ENCODE results near the gene NR6A1. TPM values are rescaled to one million over a fixed set of nuclear protein-coding genes. Genes with fewer than 3 reads are reported as not detected.

NR6A1 gene
- total RNA-seq, 2 experiments from 2014 or later, result 0.28 to 0.76 TPM

DNA sequence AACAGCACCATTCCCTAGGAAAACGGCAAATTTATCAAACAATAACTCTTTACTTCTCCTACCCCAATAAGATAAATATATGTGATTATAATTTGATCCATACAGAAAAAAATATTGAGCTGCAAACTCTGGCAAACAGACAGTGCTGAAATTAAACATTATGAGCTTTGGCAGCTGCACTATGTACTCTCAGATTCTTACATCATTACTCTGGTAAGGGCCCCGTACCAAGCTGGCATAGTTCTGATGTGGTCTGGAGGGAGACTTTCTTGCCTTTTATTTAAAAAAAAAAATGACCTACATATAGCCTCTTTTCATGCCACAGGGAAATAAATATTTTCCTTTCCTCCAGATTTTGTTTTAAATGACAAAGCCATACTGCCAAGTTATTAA, 95.0 kb downstream of the NR6A1 start:
- ChIA-PET POLR2A (no interaction called here), CTCF (interaction anchor here (0.8 kb wide), 1 partner anchor 177 kb away, joined by 3 read pairs; the partner anchor contains the start of gene WDR38)
- H3K4me3 Mint-ChIP-seq, result no peak overlapping the region
- no peak overlapping the region for H3K27ac Mint-ChIP-seq
- H3K27me3 Mint-ChIP-seq, result peaks cover 38% of the 10 kb centered on the region
- no peak for DNase-seq
- H3K9me3 Mint-ChIP-seq, result no peaks in the 10 kb centered on the region
- no peaks in the 10 kb centered on the region for H3K36me3 Mint-ChIP-seq (ENCODE audit: low read depth)
- H3K4me1 Mint-ChIP-seq, result peaks cover 11% of the 10 kb centered on the region

DNA sequence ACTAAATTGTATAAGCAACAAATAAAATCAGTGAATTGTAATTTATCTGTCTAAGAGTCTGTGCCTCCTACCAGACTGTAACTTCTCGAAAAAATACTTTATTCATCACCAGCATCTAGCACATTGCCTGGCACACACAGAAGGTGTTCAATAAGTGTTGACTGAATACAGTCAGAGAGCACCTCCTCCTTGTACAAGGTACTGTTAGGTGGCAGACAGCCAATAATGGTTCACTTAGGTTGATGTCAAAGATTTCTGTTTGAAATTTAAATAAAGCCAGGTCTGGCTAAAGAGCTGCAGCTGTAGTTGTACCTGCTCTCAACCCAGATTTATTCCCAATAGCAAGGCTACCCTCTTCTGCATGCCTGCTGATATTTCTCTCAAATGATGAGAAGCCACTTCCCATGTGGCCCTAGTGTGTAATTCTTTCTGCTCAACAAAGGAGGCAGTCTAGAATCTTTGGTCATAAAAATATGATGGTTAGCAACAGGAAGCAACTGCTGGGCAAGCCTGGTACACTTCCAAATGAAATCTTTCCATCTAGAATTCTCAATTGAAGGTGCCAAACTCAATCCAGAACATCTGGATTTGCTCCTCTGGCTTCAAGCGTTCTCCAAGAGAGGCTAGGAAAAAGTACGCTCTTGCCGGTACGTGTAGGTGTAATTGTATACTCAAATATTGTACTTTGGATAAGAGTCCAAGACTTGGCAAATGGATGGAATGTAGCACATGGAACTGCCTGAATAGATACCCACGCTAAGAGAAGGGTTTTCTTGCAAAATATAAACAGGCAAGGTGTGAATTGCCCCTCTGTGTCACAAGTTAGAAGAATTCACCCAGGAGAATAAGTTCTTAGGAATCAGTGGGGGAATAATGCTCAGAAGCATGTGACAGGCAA, 95.6 kb downstream of the NR6A1 start:
- Mint-ChIP-seq H3K4me1 (peaks cover 11% of the 10 kb centered on the region), H3K36me3 (ENCODE audit: low read depth) (no peaks in the 10 kb centered on the region), H3K9me3 (no peaks in the 10 kb centered on the region), H3K4me3 (no peak overlapping the region), H3K27me3 (peaks cover 35% of the 10 kb centered on the region), H3K27ac (no peak overlapping the region)
- DNase-seq, result no peak
- ChIA-PET POLR2A (interaction anchor here (0.6 kb wide), 1 partner anchor 19 kb away, joined by 3 read pairs; no protein-coding TSS in a partner anchor), CTCF (no interaction called here)

DNA sequence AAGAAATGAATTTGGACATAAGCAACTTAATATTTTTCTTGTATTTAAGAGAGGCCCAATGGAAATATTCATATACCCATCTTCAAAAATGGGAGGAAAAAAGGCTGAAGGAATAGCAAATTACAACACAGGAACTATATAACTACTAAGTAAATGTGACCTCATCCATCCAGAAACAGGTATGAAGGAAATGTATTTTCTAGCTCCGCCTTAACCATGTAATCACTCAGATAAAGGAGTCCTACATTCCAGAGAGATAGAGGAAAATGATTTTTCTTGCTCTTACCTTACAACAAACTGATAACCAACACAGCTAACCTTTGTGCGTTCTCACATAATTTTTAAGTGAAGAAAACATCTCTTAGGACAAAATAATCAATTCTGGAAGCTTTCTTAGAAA, 96.5 kb downstream of the NR6A1 start:
- H3K4me1 Mint-ChIP-seq, result peaks cover 12% of the 10 kb centered on the region
- H3K36me3 Mint-ChIP-seq (ENCODE audit: low read depth), result no peaks in the 10 kb centered on the region
- no peak overlapping the region for H3K4me3 Mint-ChIP-seq
- no peak for DNase-seq
- no peaks in the 10 kb centered on the region for H3K9me3 Mint-ChIP-seq
- H3K27me3 Mint-ChIP-seq, result peaks cover 33% of the 10 kb centered on the region
- no peak overlapping the region for H3K27ac Mint-ChIP-seq
- ChIA-PET CTCF (interaction anchor here (2.0 kb wide), 1 partner anchor 58 kb away, joined by 4 read pairs; no protein-coding TSS in a partner anchor), POLR2A (interaction anchor here (0.6 kb wide), 1 partner anchor 18 kb away, joined by 3 read pairs; no protein-coding TSS in a partner anchor)

DNA sequence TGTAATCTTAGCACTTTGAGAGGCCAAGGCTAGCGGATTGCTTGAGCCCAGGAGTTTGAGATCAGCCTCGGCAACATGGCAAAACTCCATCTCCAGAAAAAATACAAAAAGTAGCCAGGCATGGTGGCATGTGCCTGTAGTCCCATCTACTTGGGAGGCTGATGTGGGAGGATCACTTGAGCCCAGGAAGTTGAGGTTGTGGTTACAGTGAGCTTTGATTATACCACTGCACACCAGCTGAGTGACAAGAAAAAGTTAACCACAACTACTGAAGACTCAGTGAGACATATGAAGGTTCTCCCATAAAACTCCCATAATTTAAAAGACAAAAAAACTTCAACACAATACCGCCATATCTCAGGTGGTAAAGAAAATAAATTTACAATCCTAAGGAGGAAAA, 98.0 kb downstream of the NR6A1 start:
- Mint-ChIP-seq H3K4me1 (peaks cover 12% of the 10 kb centered on the region), H3K4me3 (no peak overlapping the region), H3K36me3 (ENCODE audit: low read depth) (no peaks in the 10 kb centered on the region), H3K27ac (no peak overlapping the region), H3K9me3 (no peaks in the 10 kb centered on the region), H3K27me3 (peaks cover 29% of the 10 kb centered on the region)
- ChIA-PET CTCF (interaction anchor here (2.0 kb wide), 1 partner anchor 56 kb away, joined by 4 read pairs; no protein-coding TSS in a partner anchor), POLR2A (interaction anchor here (1.2 kb wide), 1 partner anchor 8 kb away, joined by 3 read pairs; no protein-coding TSS in a partner anchor)
- no peak for DNase-seq

DNA sequence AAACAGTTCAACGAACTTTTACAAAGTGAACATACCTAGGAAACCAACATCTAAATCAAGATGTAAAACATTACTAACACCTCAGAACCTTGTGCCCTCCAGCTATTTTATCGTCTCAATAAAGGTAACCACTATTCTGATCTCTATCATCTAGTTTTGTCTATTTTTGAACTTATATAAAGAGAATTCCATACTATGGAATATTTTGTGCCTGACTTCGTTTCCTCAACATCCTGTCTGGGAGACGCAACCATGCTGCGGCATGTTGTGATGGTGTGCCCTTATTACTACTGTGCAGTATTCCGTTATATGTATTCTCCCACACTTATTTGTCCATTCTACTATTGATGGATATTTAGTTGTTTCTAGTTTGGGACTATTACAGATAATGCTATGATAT, 99.2 kb downstream of the NR6A1 start:
- Mint-ChIP-seq H3K27ac (no peak overlapping the region), H3K9me3 (no peaks in the 10 kb centered on the region), H3K36me3 (ENCODE audit: low read depth) (no peaks in the 10 kb centered on the region), H3K4me1 (peaks cover 12% of the 10 kb centered on the region), H3K27me3 (peaks cover 24% of the 10 kb centered on the region), H3K4me3 (no peak overlapping the region)
- DNase-seq, result no peak
- CTCF ChIA-PET, result no interaction called here
- POLR2A ChIA-PET, result no interaction called here

DNA sequence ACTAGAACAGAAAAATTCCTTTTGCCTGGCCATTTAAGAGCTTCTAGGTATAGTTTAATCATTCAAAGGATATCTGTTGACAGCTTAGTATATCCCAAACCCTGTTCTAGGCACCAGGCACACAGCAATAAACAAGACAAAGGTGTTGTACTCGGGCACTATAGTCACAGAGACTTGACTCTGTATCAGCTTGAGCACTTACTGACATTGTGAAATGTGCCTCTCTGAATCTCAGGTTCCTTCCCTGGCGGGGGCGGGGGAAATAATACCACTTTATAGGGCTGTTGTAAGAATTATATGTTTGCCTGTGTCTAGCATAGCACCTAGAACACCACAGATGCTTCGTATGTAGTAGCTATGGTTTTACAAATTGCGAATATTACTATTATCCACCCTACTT, 104.5 kb downstream of the NR6A1 start:
- peaks cover 18% of the 10 kb centered on the region for H3K27me3 Mint-ChIP-seq
- ChIA-PET POLR2A (no interaction called here), CTCF (interaction anchor here (0.8 kb wide), 1 partner anchor 10 kb away, joined by 3 read pairs; no protein-coding TSS in a partner anchor)
- H3K4me3 Mint-ChIP-seq, result no peak overlapping the region
- H3K9me3 Mint-ChIP-seq, result no peaks in the 10 kb centered on the region
- no peaks in the 10 kb centered on the region for H3K36me3 Mint-ChIP-seq (ENCODE audit: low read depth)
- no peak for DNase-seq
- no peak overlapping the region for H3K27ac Mint-ChIP-seq
- peaks cover 1% of the 10 kb centered on the region for H3K4me1 Mint-ChIP-seq

DNA sequence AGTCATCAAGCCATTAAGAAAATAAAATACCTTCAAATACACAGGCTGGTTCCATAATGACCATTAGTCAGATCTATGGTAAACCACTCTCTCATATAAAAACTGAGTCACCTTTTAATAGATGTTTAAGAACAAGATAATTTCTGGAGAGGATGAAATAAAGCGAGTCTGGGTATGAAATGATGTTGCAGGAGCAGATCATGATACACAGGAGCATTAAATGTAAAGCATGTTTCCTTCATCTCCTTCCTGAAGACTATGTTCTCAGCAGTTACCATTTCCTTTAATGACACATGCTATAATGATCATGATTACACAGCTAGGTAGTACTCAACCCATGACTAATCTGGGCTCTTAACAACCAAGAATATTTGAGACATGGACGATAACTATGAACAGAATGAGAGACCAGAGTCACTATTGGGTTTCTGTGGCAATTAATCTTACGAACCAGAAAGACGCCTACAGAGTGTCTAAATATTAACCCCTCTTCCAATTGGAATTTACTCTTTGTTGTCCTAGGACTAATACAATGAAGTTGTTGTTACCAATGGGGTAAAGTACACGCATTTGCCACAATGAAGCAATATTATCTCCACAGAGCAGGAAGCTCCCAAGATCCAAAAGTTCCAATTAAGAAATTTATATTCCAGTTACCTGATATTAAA, 105.6 kb downstream of the NR6A1 start:
- Mint-ChIP-seq H3K27me3 (peaks cover 25% of the 10 kb centered on the region), H3K4me1 (peaks cover 1% of the 10 kb centered on the region), H3K36me3 (ENCODE audit: low read depth) (no peaks in the 10 kb centered on the region), H3K27ac (no peak overlapping the region), H3K9me3 (no peaks in the 10 kb centered on the region), H3K4me3 (no peak overlapping the region)
- POLR2A ChIA-PET, result interaction anchor here (1.3 kb wide), 1 partner anchor 8 kb away, joined by 3 read pairs; no protein-coding TSS in a partner anchor
- no peak for DNase-seq
- CTCF ChIA-PET, result interaction anchor here (0.6 kb wide), 1 partner anchor 44 kb away, joined by 3 read pairs; no protein-coding TSS in a partner anchor

DNA sequence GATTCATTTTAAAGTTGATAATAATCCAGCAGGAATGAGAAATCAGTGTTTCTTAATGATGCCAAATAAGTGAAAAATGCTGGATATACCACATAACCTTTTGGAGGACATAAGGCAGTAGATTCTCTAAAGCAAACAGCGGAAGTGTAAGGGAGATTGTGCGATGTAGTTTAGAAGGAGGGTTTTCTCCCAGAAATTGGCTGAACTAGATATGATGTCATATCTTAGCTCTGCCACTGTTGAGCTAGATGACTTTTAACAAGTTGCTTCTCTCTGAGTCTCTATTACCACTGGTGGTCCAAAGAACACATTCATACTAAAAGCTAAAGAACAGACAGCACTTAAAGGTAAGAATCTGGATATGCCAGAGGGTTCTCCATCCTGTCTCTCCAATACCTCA, 107.0 kb downstream of the NR6A1 start:
- no peak for DNase-seq
- H3K4me3 Mint-ChIP-seq, result no peak overlapping the region
- peaks cover 34% of the 10 kb centered on the region for H3K27me3 Mint-ChIP-seq
- H3K27ac Mint-ChIP-seq, result no peak overlapping the region
- POLR2A ChIA-PET, result interaction anchor here (1.3 kb wide), 1 partner anchor 9 kb away, joined by 3 read pairs; no protein-coding TSS in a partner anchor
- H3K36me3 Mint-ChIP-seq (ENCODE audit: low read depth), result no peaks in the 10 kb centered on the region
- H3K9me3 Mint-ChIP-seq, result no peaks in the 10 kb centered on the region
- CTCF ChIA-PET, result interaction anchor here (1.3 kb wide), 1 partner anchor 48 kb away, joined by 4 read pairs; no protein-coding TSS in a partner anchor
- peaks cover 9% of the 10 kb centered on the region for H3K4me1 Mint-ChIP-seq

DNA sequence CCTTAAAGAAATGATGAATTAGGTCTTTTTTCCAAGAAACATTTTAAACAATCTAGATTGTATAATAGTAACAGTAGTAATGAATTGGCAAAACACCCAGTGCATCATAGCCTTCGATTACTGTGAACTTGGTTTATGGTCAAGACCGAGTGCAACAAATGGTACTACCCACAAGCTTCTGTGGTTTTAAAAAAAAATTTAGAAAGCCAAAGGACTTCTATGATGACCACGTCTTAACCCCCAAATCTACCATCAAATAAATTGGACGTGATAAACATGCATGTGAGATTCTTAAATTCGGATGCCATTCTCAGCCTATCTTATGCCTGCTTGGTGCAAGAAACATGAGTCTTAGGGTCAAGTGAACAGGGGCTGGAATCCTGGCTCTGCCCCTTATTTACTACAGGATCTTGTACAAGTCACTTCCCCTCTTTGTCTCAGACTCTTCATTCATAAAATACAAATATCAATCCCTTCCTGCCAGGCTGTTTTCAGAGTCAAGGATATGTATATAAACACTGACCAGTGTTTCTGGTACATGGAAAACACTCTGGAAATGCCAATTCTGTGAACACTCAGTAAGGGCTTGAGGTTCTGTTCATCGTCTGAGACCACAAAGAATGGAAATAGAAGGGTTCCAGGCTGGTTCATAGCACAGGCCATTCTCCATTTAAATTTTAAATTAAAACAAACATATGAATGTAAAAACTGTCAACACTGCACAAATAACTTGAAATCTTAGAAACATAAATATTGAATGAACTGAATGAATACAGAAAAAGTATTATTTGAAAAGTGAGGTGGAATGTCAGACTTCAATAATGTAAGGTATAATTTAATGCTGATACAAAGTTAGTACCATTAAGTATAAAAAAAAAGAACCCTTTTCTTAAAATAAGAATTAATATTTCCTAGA, 107.8 kb downstream of the NR6A1 start:
- DNase-seq, result no peak
- H3K4me3 Mint-ChIP-seq, result no peak overlapping the region
- H3K27ac Mint-ChIP-seq, result no peak overlapping the region
- CTCF ChIA-PET, result interaction anchor here (1.3 kb wide), 1 partner anchor 49 kb away, joined by 4 read pairs; no protein-coding TSS in a partner anchor
- H3K4me1 Mint-ChIP-seq, result peaks cover 16% of the 10 kb centered on the region
- peaks cover 40% of the 10 kb centered on the region for H3K27me3 Mint-ChIP-seq
- no peaks in the 10 kb centered on the region for H3K9me3 Mint-ChIP-seq
- POLR2A ChIA-PET, result no interaction called here
- no peaks in the 10 kb centered on the region for H3K36me3 Mint-ChIP-seq (ENCODE audit: low read depth)

DNA sequence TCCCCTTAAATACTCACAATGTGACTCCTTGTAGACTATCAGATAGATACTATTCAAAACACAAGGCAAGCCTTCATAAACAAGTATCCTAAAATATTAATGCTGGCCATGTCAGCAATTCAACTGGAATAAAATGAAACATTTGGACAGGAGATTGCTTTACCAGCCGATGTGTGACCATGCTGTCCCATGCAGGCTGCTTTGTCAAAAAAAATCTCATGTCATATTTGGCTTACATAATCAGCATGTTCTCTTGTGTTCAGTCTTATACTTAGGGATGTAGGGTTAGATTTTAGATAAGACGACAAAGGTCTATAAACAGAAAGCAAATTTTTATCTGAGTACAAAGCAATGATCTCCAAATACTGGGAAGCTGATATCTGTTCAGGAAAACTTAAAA, 108.5 kb downstream of the NR6A1 start:
- Mint-ChIP-seq H3K36me3 (ENCODE audit: low read depth) (no peaks in the 10 kb centered on the region), H3K27ac (no peak overlapping the region), H3K4me1 (peaks cover 16% of the 10 kb centered on the region), H3K4me3 (no peak overlapping the region), H3K27me3 (peaks cover 42% of the 10 kb centered on the region), H3K9me3 (no peaks in the 10 kb centered on the region)
- CTCF ChIA-PET, result interaction anchor here (0.5 kb wide), 1 partner anchor 19 kb away, joined by 3 read pairs; no protein-coding TSS in a partner anchor
- no peak for DNase-seq
- POLR2A ChIA-PET, result no interaction called here

DNA sequence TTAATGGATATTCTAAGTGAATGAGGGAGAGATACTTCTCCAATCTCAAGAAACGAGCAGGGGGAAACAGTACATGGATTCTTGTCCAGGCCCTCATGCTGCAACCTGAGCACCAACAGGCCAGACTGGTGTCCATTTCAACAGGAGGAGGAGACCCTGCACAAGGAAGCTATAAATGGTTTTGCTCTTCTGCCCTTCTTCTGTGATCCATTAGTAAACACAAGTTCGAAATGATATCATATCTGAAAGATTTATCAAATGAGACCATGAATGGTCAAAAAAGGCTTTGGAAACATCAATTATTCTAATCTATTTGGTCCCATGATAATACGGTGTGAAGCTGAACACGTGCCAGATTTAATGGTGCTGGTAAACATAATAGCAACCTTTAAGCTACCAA, 109.8 kb downstream of the NR6A1 start:
- POLR2A ChIA-PET, result no interaction called here
- CTCF ChIA-PET, result interaction anchor here (0.6 kb wide), 1 partner anchor 44 kb away, joined by 3 read pairs; no protein-coding TSS in a partner anchor
- no peak for DNase-seq
- no peaks in the 10 kb centered on the region for H3K36me3 Mint-ChIP-seq (ENCODE audit: low read depth)
- no peaks in the 10 kb centered on the region for H3K9me3 Mint-ChIP-seq
- H3K4me1 Mint-ChIP-seq, result peaks cover 16% of the 10 kb centered on the region
- H3K27ac Mint-ChIP-seq, result no peak overlapping the region
- H3K27me3 Mint-ChIP-seq, result peaks cover 47% of the 10 kb centered on the region
- no peak overlapping the region for H3K4me3 Mint-ChIP-seq

DNA sequence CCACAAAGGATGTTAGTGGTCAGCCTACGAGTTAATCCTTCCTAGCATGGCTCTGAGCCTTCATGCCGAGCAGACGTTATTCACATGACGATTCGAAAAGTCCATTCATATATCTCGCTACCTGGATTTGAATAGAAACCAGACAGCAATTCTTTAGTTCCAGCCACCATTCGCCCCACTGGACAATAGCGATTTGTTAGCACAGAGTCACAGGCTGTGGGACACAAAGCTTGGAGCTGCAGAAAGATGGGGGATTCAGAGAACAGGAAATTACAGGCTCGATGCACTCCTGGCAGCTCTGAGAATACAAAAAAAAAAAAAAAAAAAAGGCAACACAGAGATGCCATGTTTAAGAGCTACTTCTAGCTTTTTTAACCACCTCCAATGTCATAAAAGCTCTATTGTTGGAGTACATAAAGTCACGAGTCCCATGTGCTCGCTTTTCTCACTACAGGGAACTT, 110.7 kb downstream of the NR6A1 start:
- ChIA-PET CTCF (interaction anchor here (0.7 to 1.2 kb wide), 2 partner anchors 43 to 272 kb away, joined by 3 read pairs; no protein-coding TSS in a partner anchor), POLR2A (no interaction called here)
- Mint-ChIP-seq H3K9me3 (no peaks in the 10 kb centered on the region), H3K27ac (no peak overlapping the region), H3K4me1 (peaks cover 16% of the 10 kb centered on the region), H3K4me3 (peak overlapping the region; percentile 14), H3K36me3 (ENCODE audit: low read depth) (no peaks in the 10 kb centered on the region), H3K27me3 (peaks cover 48% of the 10 kb centered on the region)
- no peak for DNase-seq

All from activated CD4-positive, alpha-beta memory T cell treated with anti-CD3 and anti-CD28 coated beads, Interleukin-2, amount 10 ng/mL, durations not matched to agents 7 days and 5 days (primary cell).